ENCODE results near the gene CSNK1E.

The CSNK1E gene

DNA sequence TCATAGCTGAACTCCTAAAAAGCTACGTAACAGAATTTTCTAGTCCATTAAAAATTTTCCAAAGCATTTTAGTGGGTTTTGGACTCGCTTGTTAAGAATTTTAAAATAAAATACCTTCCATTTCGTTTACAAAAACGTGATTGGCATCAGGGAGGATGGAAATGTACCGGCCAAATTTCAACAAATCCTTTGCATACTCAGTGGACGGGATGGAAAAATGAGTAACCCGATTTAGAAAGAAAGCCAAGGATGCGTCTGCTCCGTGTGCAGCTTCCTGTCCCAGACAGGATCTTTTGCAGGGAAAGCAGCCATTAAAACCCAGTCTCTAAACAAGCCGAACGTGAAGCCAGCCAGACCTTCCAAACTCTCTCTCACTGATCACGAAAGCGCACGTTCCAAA, 60.1 kb downstream of the CSNK1E start:
- Histone ChIP-seq H3K27me3 (ENCODE audit: control insufficient read depth, insufficient read depth, low read length) (no peaks in the 10 kb centered on the region), H3K9ac (ENCODE audit: low read depth, low read length) (no peak overlapping the region), H3K9me3 (ENCODE audit: control insufficient read depth, insufficient read depth, low read length) (no peaks in the 10 kb centered on the region), H3K36me3 (ENCODE audit: control insufficient read depth, insufficient read depth, low read length) (no peaks in the 10 kb centered on the region), H3K27ac (ENCODE audit: low read depth, low read length) (no peak overlapping the region), H3K4me3 (ENCODE audit: low read depth, low read length) (no peak overlapping the region), H3K4me1 (ENCODE audit: control insufficient read depth, insufficient read depth, low read length) (peaks cover 8% of the 10 kb centered on the region; the same call in 1 of the 2 replicates)

GRCh38 chr22:38255697-38256096, 61.5 kb downstream of the CSNK1E start:
- H3K36me3 ChIP-seq (ENCODE audit: control insufficient read depth, insufficient read depth, low read length) = no peaks in the 10 kb centered on the region
- H3K9ac ChIP-seq (ENCODE audit: low read depth, low read length) = no peak overlapping the region
- H3K27me3 ChIP-seq (ENCODE audit: control insufficient read depth, insufficient read depth, low read length) = no peaks in the 10 kb centered on the region
- H3K9me3 ChIP-seq (ENCODE audit: control insufficient read depth, insufficient read depth, low read length) = no peaks in the 10 kb centered on the region
- peaks cover 7% of the 10 kb centered on the region; the same call in 1 of the 2 replicates for H3K4me1 ChIP-seq (ENCODE audit: control insufficient read depth, insufficient read depth, low read length)
- H3K27ac ChIP-seq (ENCODE audit: low read depth, low read length) = no peak overlapping the region
- no peak overlapping the region for H3K4me3 ChIP-seq (ENCODE audit: low read depth, low read length)

DNA sequence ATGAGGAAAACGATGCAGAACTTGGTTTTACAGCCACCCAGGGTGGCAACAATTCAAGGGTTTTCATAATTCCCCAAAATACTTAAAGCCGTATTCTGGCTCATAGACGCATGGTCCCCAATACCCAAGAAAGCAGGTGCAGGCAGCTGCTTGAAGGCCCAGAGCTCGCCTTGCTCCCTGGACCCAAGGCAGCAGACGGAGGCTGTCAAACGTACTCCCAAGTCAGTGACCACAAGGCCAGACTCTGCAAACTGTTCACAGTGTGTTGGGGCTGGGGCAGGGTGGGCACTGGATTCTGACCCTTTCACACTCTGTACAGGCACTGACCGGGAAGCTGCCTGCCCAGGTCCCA, 65.9 kb downstream of the CSNK1E start:
- no peak overlapping the region for H3K9ac ChIP-seq (ENCODE audit: low read depth, low read length)
- H3K4me3 ChIP-seq (ENCODE audit: low read depth, low read length) = no peak overlapping the region
- H3K4me1 ChIP-seq (ENCODE audit: control insufficient read depth, insufficient read depth, low read length) = no peaks in the 10 kb centered on the region
- H3K27me3 ChIP-seq (ENCODE audit: control insufficient read depth, insufficient read depth, low read length) = no peaks in the 10 kb centered on the region
- H3K36me3 ChIP-seq (ENCODE audit: control insufficient read depth, insufficient read depth, low read length) = peaks cover 16% of the 10 kb centered on the region
- no peak overlapping the region for H3K27ac ChIP-seq (ENCODE audit: low read depth, low read length)
- H3K9me3 ChIP-seq (ENCODE audit: control insufficient read depth, insufficient read depth, low read length) = no peaks in the 10 kb centered on the region

DNA sequence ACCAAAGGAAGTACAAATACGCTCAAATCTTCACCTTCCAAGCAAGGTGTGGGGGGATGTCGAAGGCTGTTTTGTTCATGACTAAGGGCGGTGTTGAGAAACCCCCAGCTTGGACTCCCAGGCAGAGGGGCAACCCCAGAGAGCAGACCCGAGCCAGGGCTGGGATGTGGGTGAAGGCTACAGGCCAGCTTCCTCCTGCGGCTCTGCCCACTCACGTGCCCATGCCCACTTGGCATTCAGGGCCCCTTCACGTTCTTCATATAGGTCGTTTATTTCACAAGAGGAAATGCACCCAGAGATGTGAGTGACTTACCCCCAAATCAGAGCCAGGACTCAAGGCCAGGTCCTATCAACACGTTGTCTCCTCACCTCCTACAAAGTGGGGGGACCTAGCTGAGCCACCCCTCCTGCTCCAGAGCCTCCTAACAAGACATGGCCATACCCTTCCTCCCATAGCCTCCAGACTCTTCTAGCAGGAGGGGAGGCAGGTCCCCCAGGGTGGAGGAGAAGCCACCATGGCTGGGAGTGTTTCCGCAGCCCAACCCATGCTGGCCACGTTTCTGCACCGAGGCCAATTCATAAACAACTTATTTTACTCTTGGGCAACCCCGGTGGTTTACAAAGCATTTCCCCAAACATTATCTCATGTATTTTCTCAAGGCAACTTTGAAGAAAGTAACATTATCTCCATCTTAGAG, 66.4 kb downstream of the CSNK1E start:
- H3K4me3 ChIP-seq (ENCODE audit: low read depth, low read length) = no peak overlapping the region
- peaks cover 21% of the 10 kb centered on the region for H3K36me3 ChIP-seq (ENCODE audit: control insufficient read depth, insufficient read depth, low read length)
- no peak overlapping the region for H3K27ac ChIP-seq (ENCODE audit: low read depth, low read length)
- no peaks in the 10 kb centered on the region for H3K4me1 ChIP-seq (ENCODE audit: control insufficient read depth, insufficient read depth, low read length)
- H3K9me3 ChIP-seq (ENCODE audit: control insufficient read depth, insufficient read depth, low read length) = no peaks in the 10 kb centered on the region
- no peak overlapping the region for H3K9ac ChIP-seq (ENCODE audit: low read depth, low read length)
- no peaks in the 10 kb centered on the region for H3K27me3 ChIP-seq (ENCODE audit: control insufficient read depth, insufficient read depth, low read length)

DNA sequence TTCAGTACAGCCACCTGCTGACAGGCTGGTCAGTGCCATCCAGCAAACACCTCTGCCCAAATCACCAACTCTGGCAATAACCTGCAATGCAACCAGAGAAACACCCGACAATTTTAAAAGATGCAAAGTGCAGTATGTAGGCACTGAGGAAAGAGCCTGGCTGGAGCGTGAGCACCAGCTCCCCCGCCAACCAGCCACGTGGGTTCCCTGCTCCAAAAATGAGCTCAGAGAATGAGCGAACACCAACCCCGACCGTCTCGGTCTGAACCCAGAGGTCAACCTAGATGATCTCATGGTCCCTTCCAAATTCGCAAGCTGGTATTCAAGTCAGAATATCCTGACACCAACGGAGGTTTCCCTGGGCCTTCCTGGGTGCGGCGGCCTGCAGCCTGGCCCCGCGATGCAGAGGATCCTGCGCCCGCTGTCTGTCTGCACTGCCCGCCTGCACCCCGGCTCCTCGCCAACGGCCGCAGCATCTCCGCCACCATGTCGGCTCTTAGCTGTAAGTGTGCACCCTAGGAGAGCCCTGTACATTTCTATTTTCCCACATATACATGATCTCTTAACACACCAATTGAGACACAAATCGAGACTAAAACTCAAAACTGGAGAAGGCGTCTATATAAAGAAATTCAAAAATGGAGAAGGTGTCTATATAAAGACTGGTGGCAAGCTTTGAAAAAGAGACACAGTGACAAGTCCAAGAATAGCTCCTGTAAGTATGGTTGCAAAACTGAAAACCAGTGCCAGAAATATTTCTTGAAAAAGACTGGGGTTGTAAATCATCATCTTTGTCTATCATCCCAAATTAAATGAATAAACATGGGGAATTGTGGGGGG, 67.2 kb downstream of the CSNK1E start:
- Histone ChIP-seq H3K27ac (ENCODE audit: low read depth, low read length) (no peak overlapping the region), H3K36me3 (ENCODE audit: control insufficient read depth, insufficient read depth, low read length) (peaks cover 24% of the 10 kb centered on the region), H3K9me3 (ENCODE audit: control insufficient read depth, insufficient read depth, low read length) (no peaks in the 10 kb centered on the region), H3K9ac (ENCODE audit: low read depth, low read length) (no peak overlapping the region), H3K4me3 (ENCODE audit: low read depth, low read length) (no peak overlapping the region), H3K27me3 (ENCODE audit: control insufficient read depth, insufficient read depth, low read length) (no peaks in the 10 kb centered on the region), H3K4me1 (ENCODE audit: control insufficient read depth, insufficient read depth, low read length) (no peaks in the 10 kb centered on the region)

GRCh38 chr22:38249301-38249700, 67.9 kb downstream of the CSNK1E start:
- H3K4me1 ChIP-seq (ENCODE audit: control insufficient read depth, insufficient read depth, low read length) = no peaks in the 10 kb centered on the region
- no peak overlapping the region for H3K4me3 ChIP-seq (ENCODE audit: low read depth, low read length)
- no peaks in the 10 kb centered on the region for H3K27me3 ChIP-seq (ENCODE audit: control insufficient read depth, insufficient read depth, low read length)
- H3K27ac ChIP-seq (ENCODE audit: low read depth, low read length) = no peak overlapping the region
- H3K9ac ChIP-seq (ENCODE audit: low read depth, low read length) = no peak overlapping the region
- H3K9me3 ChIP-seq (ENCODE audit: control insufficient read depth, insufficient read depth, low read length) = no peaks in the 10 kb centered on the region
- peaks cover 31% of the 10 kb centered on the region for H3K36me3 ChIP-seq (ENCODE audit: control insufficient read depth, insufficient read depth, low read length)

- Histone ChIP-seq H3K36me3 (ENCODE audit: control insufficient read depth, insufficient read depth, low read length) (peaks cover 40% of the 10 kb centered on the region), H3K9ac (ENCODE audit: low read depth, low read length) (no peak overlapping the region), H3K4me3 (ENCODE audit: low read depth, low read length) (no peak overlapping the region), H3K4me1 (ENCODE audit: control insufficient read depth, insufficient read depth, low read length) (no peaks in the 10 kb centered on the region), H3K27ac (ENCODE audit: low read depth, low read length) (no peak overlapping the region), H3K9me3 (ENCODE audit: control insufficient read depth, insufficient read depth, low read length) (no peaks in the 10 kb centered on the region), H3K27me3 (ENCODE audit: control insufficient read depth, insufficient read depth, low read length) (no peaks in the 10 kb centered on the region)
Observed at GRCh38 chr22:38248280-38248679, 69.0 kb downstream of the CSNK1E start.

GRCh38 chr22:38247713-38248112, 69.5 kb downstream of the CSNK1E start:
- Histone ChIP-seq H3K9ac (ENCODE audit: low read depth, low read length) (no peak overlapping the region), H3K27ac (ENCODE audit: low read depth, low read length) (no peak overlapping the region), H3K27me3 (ENCODE audit: control insufficient read depth, insufficient read depth, low read length) (no peaks in the 10 kb centered on the region), H3K4me3 (ENCODE audit: low read depth, low read length) (no peak overlapping the region), H3K4me1 (ENCODE audit: control insufficient read depth, insufficient read depth, low read length) (no peaks in the 10 kb centered on the region), H3K36me3 (ENCODE audit: control insufficient read depth, insufficient read depth, low read length) (peaks cover 40% of the 10 kb centered on the region), H3K9me3 (ENCODE audit: control insufficient read depth, insufficient read depth, low read length) (no peaks in the 10 kb centered on the region)

DNA sequence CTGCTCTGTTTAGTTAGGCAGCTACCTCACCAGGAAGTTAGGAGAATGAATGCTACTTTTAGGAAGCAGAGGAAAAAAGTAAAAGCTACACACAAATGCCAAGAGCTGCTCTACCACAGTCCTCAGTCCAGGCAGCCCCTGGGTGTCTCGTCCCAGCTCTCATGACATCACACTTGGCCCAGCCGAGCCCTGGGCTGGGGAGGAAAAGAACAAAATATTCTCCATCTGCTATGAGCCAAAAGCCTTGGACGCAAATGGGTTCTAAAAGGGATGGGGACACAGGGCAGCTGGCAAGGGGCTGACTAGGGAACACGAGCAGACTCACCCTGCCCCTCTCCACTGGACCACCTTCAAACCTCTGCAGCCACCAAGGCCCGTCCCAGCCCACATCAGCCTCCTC, 70.5 kb downstream of the CSNK1E start:
- no peak overlapping the region for H3K4me3 ChIP-seq (ENCODE audit: low read depth, low read length)
- no peak overlapping the region for H3K27ac ChIP-seq (ENCODE audit: low read depth, low read length)
- peaks cover 40% of the 10 kb centered on the region for H3K36me3 ChIP-seq (ENCODE audit: control insufficient read depth, insufficient read depth, low read length)
- no peak overlapping the region for H3K9ac ChIP-seq (ENCODE audit: low read depth, low read length)
- H3K9me3 ChIP-seq (ENCODE audit: control insufficient read depth, insufficient read depth, low read length) = no peaks in the 10 kb centered on the region
- H3K4me1 ChIP-seq (ENCODE audit: control insufficient read depth, insufficient read depth, low read length) = no peaks in the 10 kb centered on the region
- H3K27me3 ChIP-seq (ENCODE audit: control insufficient read depth, insufficient read depth, low read length) = no peaks in the 10 kb centered on the region

DNA sequence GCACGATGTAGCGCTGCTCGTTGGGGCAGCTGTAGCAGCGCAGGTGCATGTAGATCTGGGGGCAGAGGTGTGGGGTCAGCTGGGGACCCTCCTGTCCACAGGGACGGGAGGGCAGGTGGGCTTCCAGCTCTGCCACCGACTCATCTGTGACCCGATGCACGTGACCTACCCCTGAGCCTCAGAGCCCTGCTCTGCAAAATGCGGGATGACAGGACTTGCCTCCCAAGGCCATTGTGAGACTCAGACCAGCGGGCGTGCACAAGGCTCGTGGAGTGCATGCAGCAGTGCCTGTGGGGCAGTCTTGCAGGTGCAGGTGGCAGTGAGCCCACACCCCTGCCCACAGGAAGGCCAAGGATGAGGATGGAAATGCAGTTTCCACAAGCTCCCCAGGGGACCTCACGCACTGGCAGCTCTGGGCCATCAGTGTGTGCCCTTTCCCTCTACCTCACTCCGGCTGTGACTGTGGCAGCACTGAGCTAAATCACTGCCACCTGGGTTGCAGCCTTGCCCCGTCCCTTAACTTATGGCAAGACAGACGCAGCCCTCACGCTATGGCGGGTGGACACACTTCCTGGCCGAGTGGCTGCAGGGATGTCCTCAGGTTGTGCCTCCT, 71.1 kb downstream of the CSNK1E start:
- H3K36me3 ChIP-seq (ENCODE audit: control insufficient read depth, insufficient read depth, low read length) = peaks cover 40% of the 10 kb centered on the region
- H3K9ac ChIP-seq (ENCODE audit: low read depth, low read length) = no peak overlapping the region
- H3K27me3 ChIP-seq (ENCODE audit: control insufficient read depth, insufficient read depth, low read length) = no peaks in the 10 kb centered on the region
- H3K9me3 ChIP-seq (ENCODE audit: control insufficient read depth, insufficient read depth, low read length) = no peaks in the 10 kb centered on the region
- no peak overlapping the region for H3K27ac ChIP-seq (ENCODE audit: low read depth, low read length)
- H3K4me1 ChIP-seq (ENCODE audit: control insufficient read depth, insufficient read depth, low read length) = peaks cover 3% of the 10 kb centered on the region; the same call in 1 of the 2 replicates
- H3K4me3 ChIP-seq (ENCODE audit: low read depth, low read length) = no peak overlapping the region

DNA sequence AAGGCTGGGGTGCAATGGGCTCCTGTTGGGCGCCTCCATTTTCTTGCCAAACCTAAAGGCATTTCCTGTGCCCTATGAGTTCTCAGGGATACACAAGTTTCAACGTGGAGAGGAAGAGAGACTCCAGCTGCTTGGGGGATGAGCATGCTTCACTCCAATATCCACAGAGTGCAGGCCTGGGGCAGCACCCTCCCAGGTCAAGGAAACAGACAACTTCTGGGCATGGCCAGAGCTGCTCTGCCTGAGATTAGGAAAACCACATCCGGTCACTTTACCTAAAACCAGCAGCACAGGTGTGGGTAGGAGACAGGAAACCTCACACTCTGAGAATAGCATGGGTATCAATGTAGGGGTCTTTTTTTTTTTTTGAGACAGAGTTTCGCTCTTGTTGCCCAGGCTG, 73.1 kb downstream of the CSNK1E start:
- H3K4me3 ChIP-seq (ENCODE audit: low read depth, low read length) = no peak overlapping the region
- H3K9me3 ChIP-seq (ENCODE audit: control insufficient read depth, insufficient read depth, low read length) = no peaks in the 10 kb centered on the region
- H3K27me3 ChIP-seq (ENCODE audit: control insufficient read depth, insufficient read depth, low read length) = no peaks in the 10 kb centered on the region
- peaks cover 40% of the 10 kb centered on the region for H3K36me3 ChIP-seq (ENCODE audit: control insufficient read depth, insufficient read depth, low read length)
- no peak overlapping the region for H3K9ac ChIP-seq (ENCODE audit: low read depth, low read length)
- peaks cover 13% of the 10 kb centered on the region for H3K4me1 ChIP-seq (ENCODE audit: control insufficient read depth, insufficient read depth, low read length)
- no peak overlapping the region for H3K27ac ChIP-seq (ENCODE audit: low read depth, low read length)

Data from HUES48 (cell line).